Fibroblast of gingiva (primary cell): ENCODE data around the gene RBL2.
"Not testable (repeated sequence)": the region's sequence is repeated elsewhere in the genome, so short reads cannot be mapped to it uniquely, and the experiment has no call there.

Experiments
- DNase-seq: peaks from one replicate; pipeline ENCODE4 v3.0.0-alpha.2; 2011; ENCODE audit warnings: low read depth

The RBL2 gene

GRCh38 chr16:53537626-53538025 is 103.4 kb downstream of the RBL2 start:
- no peak for DNase-seq

- not testable (repeated sequence) for DNase-seq
These were observed 105.1 kb downstream of the RBL2 start for GRCh38 chr16:53539346-53539745.

- DNase-seq: not testable (repeated sequence)
These were observed 105.8 kb downstream of the RBL2 start for GRCh38 chr16:53539759-53540718.
